ENCODE data around the gene NUP98. TPM values are rescaled to one million over a fixed set of nuclear protein-coding genes. Genes with fewer than 3 reads are reported as not detected.

Gene NUP98
- polyA plus RNA-seq, 3 donors = 19.6 to 76.2 (median 28.5) TPM

DNA sequence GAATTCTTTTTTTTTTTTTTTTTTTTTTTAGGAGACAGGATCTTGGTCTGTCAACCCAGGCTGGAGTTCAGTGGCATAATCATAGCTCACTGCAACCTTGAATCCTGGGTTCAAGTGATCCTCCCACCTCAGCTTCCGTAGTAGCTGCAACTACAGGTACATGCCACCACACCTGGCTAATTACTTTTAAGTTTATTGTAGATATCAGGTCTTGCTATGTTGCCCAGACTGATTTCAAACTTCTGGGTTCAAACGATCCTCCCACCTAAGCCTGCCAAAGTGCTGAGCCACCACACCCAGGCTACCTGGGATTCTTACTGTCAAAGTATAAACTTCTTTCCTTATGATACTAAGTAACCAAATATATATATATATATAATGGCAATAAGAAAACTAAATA is 75.3 kb downstream of the NUP98 start:
- no CpG with 5 or more reads among the region's 2 CpGs for WGBS (ENCODE audit: insufficient coverage)
- H4K20me1 ChIP-seq (ENCODE audit: insufficient read depth, low read length) = no peaks in the 10 kb centered on the region
- peak overlapping the region; percentile 82 to 83 for H3K27ac ChIP-seq (ENCODE audit: low read depth in 1 of 2, low read length in 2 of 2)
- DNase-seq = no peak
- H3K36me3 ChIP-seq (replicated peaks in 1 of 2; ENCODE audit: control insufficient read depth in 1 of 2, insufficient read depth in 2 of 2, low read length in 2 of 2) = peaks cover 72 to 89% of the 10 kb centered on the region in 2 donors
- no peaks in the 10 kb centered on the region for H3K27me3 ChIP-seq (ENCODE audit: control insufficient read depth in 2 of 2, insufficient read depth in 2 of 2, low read length in 2 of 2)
- no peak overlapping the region for H2AFZ ChIP-seq (ENCODE audit: insufficient read depth, low read depth, low read length, poor library complexity, severe bottlenecking)
- Mint-ChIP-seq H3K4me3 (no peak overlapping the region), H3K9me3 (no peaks in the 10 kb centered on the region), H3K4me1 (peaks cover 11% of the 10 kb centered on the region), H3K27ac (peak overlapping the region in 6 of 7 donors; percentile 86 to 96 (median 94)), H3K36me3 (peaks cover 76 to 86% of the 10 kb centered on the region in 2 donors), H3K27me3 (ENCODE audit: low read depth in 3 of 3) (no peaks in the 10 kb centered on the region)
- intact Hi-C loops (cut with micrococcal nuclease) = loop anchor here in 1 of 2 donors (10.0 kb wide), 1 partner anchor 63 kb away; no protein-coding TSS in a partner anchor
- H3K4me2 ChIP-seq (replicated peaks; ENCODE audit: extremely low read depth, low read length, poor library complexity, severe bottlenecking) = no peak overlapping the region
- peaks cover 15 to 16% of the 10 kb centered on the region in 2 donors for H3K4me1 ChIP-seq (ENCODE audit: control insufficient read depth in 1 of 2, insufficient read depth in 2 of 2, low read length in 2 of 2)
- H3K79me2 ChIP-seq (ENCODE audit: insufficient read depth, low read length) = no peaks in the 10 kb centered on the region
- H3K4me3 ChIP-seq (replicated peaks in 1 of 3; ENCODE audit: low read depth in 2 of 3, low read length in 3 of 3) = no peak overlapping the region
- H3K9me3 ChIP-seq (replicated peaks in 1 of 2; ENCODE audit: control insufficient read depth in 1 of 2, insufficient read depth in 1 of 2, low read length in 2 of 2) = no peaks in the 10 kb centered on the region
- TF ChIP-seq, protein P1, sequence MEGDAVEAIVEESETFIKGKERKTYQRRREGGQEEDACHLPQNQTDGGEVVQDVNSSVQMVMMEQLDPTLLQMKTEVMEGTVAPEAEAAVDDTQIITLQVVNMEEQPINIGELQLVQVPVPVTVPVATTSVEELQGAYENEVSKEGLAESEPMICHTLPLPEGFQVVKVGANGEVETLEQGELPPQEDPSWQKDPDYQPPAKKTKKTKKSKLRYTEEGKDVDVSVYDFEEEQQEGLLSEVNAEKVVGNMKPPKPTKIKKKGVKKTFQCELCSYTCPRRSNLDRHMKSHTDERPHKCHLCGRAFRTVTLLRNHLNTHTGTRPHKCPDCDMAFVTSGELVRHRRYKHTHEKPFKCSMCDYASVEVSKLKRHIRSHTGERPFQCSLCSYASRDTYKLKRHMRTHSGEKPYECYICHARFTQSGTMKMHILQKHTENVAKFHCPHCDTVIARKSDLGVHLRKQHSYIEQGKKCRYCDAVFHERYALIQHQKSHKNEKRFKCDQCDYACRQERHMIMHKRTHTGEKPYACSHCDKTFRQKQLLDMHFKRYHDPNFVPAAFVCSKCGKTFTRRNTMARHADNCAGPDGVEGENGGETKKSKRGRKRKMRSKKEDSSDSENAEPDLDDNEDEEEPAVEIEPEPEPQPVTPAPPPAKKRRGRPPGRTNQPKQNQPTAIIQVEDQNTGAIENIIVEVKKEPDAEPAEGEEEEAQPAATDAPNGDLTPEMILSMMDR (IDR thresholded peaks at IDR 0.05) = no peak
- no peak overlapping the region for H3K9ac ChIP-seq (ENCODE audit: insufficient read depth, low read length, poor library complexity, severe bottlenecking)

DNA sequence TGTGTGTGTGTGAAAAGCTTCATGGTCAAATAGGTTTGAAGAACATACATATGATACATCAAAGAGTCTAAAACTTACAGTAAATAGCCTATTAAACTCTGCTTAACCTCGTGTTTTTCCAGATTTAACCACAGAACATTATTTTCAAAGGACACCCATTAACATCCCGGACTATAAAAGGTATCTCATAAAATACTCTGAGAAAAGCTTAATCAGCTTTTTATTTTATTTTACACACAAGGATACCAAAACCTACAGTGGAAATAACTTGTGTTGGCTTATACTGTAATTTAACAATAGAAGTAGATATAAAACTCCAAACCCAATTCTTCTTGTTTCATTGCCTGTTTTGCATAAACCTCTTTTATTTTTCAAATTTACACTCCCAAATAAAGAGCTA is 76.4 kb downstream of the NUP98 start:
- intact Hi-C loops (cut with micrococcal nuclease) = loop anchor here in 1 of 2 donors (10.0 kb wide), 1 partner anchor 64 kb away; no protein-coding TSS in a partner anchor
- WGBS (ENCODE audit: insufficient coverage) = no CpG with 5 or more reads among the region's 2 CpGs
- H3K36me3 Mint-ChIP-seq = peaks cover 75 to 87% of the 10 kb centered on the region in 2 donors
- H3K36me3 ChIP-seq (replicated peaks in 1 of 2; ENCODE audit: control insufficient read depth in 1 of 2, insufficient read depth in 2 of 2, low read length in 2 of 2) = peaks cover 81 to 90% of the 10 kb centered on the region in 2 donors
- H3K27ac ChIP-seq (ENCODE audit: low read depth in 1 of 2, low read length in 2 of 2) = peak overlapping the region in 1 of 2 donors; percentile 54
- no peak overlapping the region for H3K4me3 Mint-ChIP-seq
- H3K27me3 Mint-ChIP-seq (ENCODE audit: low read depth in 3 of 3) = no peaks in the 10 kb centered on the region
- no peak overlapping the region for H3K4me2 ChIP-seq (replicated peaks; ENCODE audit: extremely low read depth, low read length, poor library complexity, severe bottlenecking)
- no peak for DNase-seq
- H3K9me3 Mint-ChIP-seq = no peaks in the 10 kb centered on the region
- peaks cover 10% of the 10 kb centered on the region for H3K4me1 Mint-ChIP-seq
- H3K9ac ChIP-seq (ENCODE audit: insufficient read depth, low read length, poor library complexity, severe bottlenecking) = no peak overlapping the region
- peaks cover 3% of the 10 kb centered on the region for H4K20me1 ChIP-seq (ENCODE audit: insufficient read depth, low read length)
- H3K27ac Mint-ChIP-seq = peak overlapping the region in 3 of 7 donors; percentile 78 to 87 (median 80)
- TF ChIP-seq, protein P1 (IDR thresholded peaks at IDR 0.05) = no peak
- H3K4me3 ChIP-seq (replicated peaks in 1 of 3; ENCODE audit: low read depth in 2 of 3, low read length in 3 of 3) = no peak overlapping the region
- no peaks in the 10 kb centered on the region for H3K79me2 ChIP-seq (ENCODE audit: insufficient read depth, low read length)
- no peaks in the 10 kb centered on the region for H3K9me3 ChIP-seq (replicated peaks in 1 of 2; ENCODE audit: control insufficient read depth in 1 of 2, insufficient read depth in 1 of 2, low read length in 2 of 2)
- H3K4me1 ChIP-seq (ENCODE audit: control insufficient read depth in 1 of 2, insufficient read depth in 2 of 2, low read length in 2 of 2) = peaks cover 15 to 16% of the 10 kb centered on the region in 2 donors
- H2AFZ ChIP-seq (ENCODE audit: insufficient read depth, low read depth, low read length, poor library complexity, severe bottlenecking) = no peak overlapping the region
- H3K27me3 ChIP-seq (ENCODE audit: control insufficient read depth in 2 of 2, insufficient read depth in 2 of 2, low read length in 2 of 2) = no peaks in the 10 kb centered on the region

All from CD14-positive monocyte (primary cell).